ENCODE results near the gene FAM171A2.

DNA sequence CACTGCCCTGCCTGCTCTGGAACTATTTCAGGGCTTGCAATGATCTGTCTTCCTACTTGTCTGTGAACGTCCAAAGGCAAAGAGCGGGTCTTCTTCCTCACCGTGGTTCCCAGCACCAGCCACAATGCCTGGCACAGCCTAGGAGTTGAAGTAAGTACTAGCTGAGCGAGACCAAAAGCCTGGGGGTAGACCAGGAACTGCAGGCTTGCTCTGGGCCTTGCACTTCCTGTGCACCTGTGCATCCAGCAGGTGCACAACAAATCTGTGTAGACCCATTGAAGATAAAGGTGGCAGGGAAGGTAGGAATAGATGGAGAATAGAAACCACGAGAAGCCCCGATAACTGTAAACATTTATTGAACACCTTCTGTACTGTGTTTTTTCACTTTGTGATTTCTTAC is 4.6 kb downstream of the FAM171A2 start:
- TF ChIP-seq CTCF (IDR thresholded peaks at IDR 0.05 in 4 of 5, conservative IDR thresholded peaks at IDR 0.05 in 1 of 5) (no peak), POLR2A (IDR thresholded peaks at IDR 0.05) (no peak)

All from gastrocnemius medialis (tissue), 4 donors.